ENCODE data around the gene AP5S1. TPM values are rescaled to one million over a fixed set of nuclear protein-coding genes. Genes with fewer than 3 reads are reported as not detected.
"Not testable (repeated sequence)": the region's sequence is repeated elsewhere in the genome, so short reads cannot be mapped to it uniquely, and the experiment has no call there.

Gene AP5S1
- total RNA-seq, 1 experiment from 2014 or later: 24.6 TPM

- Histone ChIP-seq H3K27me3 (no peaks in the 10 kb centered on the region), H3K9me3 (no peaks in the 10 kb centered on the region), H3K36me3 (peaks cover 11% of the 10 kb centered on the region), H3K4me3 (peak within 1 kb of the TSS; percentile 60)
- peak; percentile 78 for DNase-seq
Observed at GRCh38 chr20:3786665-3787323, 33.6 kb upstream of the AP5S1 start, which contains the start of gene CENPB. TSS of gene CENPB (minus strand) at chr20:3786740. CDS start at chr20:3786483, 257 bp downstream.

GRCh38 chr20:3787324-3788014 lies 32.9 kb upstream of the AP5S1 start:
- no peak for DNase-seq
- peak overlapping the region; percentile 38 for H3K4me3 ChIP-seq
- peaks cover 9% of the 10 kb centered on the region for H3K36me3 ChIP-seq
- no peaks in the 10 kb centered on the region for H3K9me3 ChIP-seq
- no peaks in the 10 kb centered on the region for H3K27me3 ChIP-seq

- Histone ChIP-seq H3K27me3 (no peaks in the 10 kb centered on the region), H3K36me3 (peaks cover 9% of the 10 kb centered on the region), H3K9me3 (no peaks in the 10 kb centered on the region), H3K4me3 (no peak overlapping the region)
- DNase-seq: no peak
Observed at GRCh38 chr20:3788685-3789155, 31.6 kb upstream of the AP5S1 start.

- H3K4me3 ChIP-seq, H3K36me3 ChIP-seq, H3K9me3 ChIP-seq, H3K27me3 ChIP-seq, DNase-seq: not testable (repeated sequence)
Observed at GRCh38 chr20:3789201-3789600, 31.1 kb upstream of the AP5S1 start.

- H3K4me3 ChIP-seq, DNase-seq, H3K27me3 ChIP-seq, H3K9me3 ChIP-seq: not testable (repeated sequence)
- peaks cover 13% of the 10 kb centered on the region for H3K36me3 ChIP-seq
Observed at GRCh38 chr20:3794168-3794567, 26.2 kb upstream of the AP5S1 start.

- H3K4me3 ChIP-seq: peak overlapping the region; percentile 70
- no peak for DNase-seq
- no peaks in the 10 kb centered on the region for H3K9me3 ChIP-seq
- H3K36me3 ChIP-seq: peaks cover 15% of the 10 kb centered on the region
- no peaks in the 10 kb centered on the region for H3K27me3 ChIP-seq
Observed at GRCh38 chr20:3794701-3795420, 25.5 kb upstream of the AP5S1 start.

GRCh38 chr20:3795511-3796468 lies 24.6 kb upstream of the AP5S1 start, which contains the start of gene CDC25B:
TSS of gene CDC25B (plus strand) at chr20:3796310. CDS start at chr20:3796532, 222 bp downstream.
- peaks cover 20% of the 10 kb centered on the region for H3K36me3 ChIP-seq
- peak; percentile 93 for DNase-seq
- H3K4me3 ChIP-seq: peak within 1 kb of the TSS; percentile 70
- H3K27me3 ChIP-seq: no peaks in the 10 kb centered on the region
- H3K9me3 ChIP-seq: no peaks in the 10 kb centered on the region

GRCh38 chr20:3796477-3797225 lies 23.7 kb upstream of the AP5S1 start:
- DNase-seq: no peak
- peaks cover 27% of the 10 kb centered on the region for H3K36me3 ChIP-seq
- no peaks in the 10 kb centered on the region for H3K9me3 ChIP-seq
- no peaks in the 10 kb centered on the region for H3K27me3 ChIP-seq
- H3K4me3 ChIP-seq: peak overlapping the region; percentile 70

GRCh38 chr20:3797226-3797545 lies 23.2 kb upstream of the AP5S1 start:
- H3K9me3 ChIP-seq: no peaks in the 10 kb centered on the region
- no peak for DNase-seq
- H3K36me3 ChIP-seq: peaks cover 30% of the 10 kb centered on the region
- no peaks in the 10 kb centered on the region for H3K27me3 ChIP-seq
- peak overlapping the region; percentile 70 for H3K4me3 ChIP-seq

- Histone ChIP-seq H3K9me3 (no peaks in the 10 kb centered on the region), H3K36me3 (peaks cover 32% of the 10 kb centered on the region), H3K4me3 (peak overlapping the region; percentile 70), H3K27me3 (no peaks in the 10 kb centered on the region)
- no peak for DNase-seq
Observed at GRCh38 chr20:3797592-3798372, 22.6 kb upstream of the AP5S1 start.

- peaks cover 34% of the 10 kb centered on the region for H3K36me3 ChIP-seq
Observed at GRCh38 chr20:3798373-3798768, 22.0 kb upstream of the AP5S1 start.

GRCh38 chr20:3798908-3799248 lies 21.5 kb upstream of the AP5S1 start:
- H3K36me3 ChIP-seq: peaks cover 38% of the 10 kb centered on the region
- no peaks in the 10 kb centered on the region for H3K27me3 ChIP-seq
- no peak for DNase-seq
- H3K9me3 ChIP-seq: no peaks in the 10 kb centered on the region
- H3K4me3 ChIP-seq: no peak overlapping the region

More at GRCh38 chr20:3798373-3798768, 22.0 kb upstream of the AP5S1 start:
- Histone ChIP-seq H3K9me3 (no peaks in the 10 kb centered on the region), H3K27me3 (no peaks in the 10 kb centered on the region), H3K4me3 (no peak overlapping the region)
- no peak for DNase-seq

- Histone ChIP-seq H3K9me3 (no peaks in the 10 kb centered on the region), H3K36me3 (peaks cover 45% of the 10 kb centered on the region), H3K4me3 (no peak overlapping the region), H3K27me3 (no peaks in the 10 kb centered on the region)
- no peak for DNase-seq
Observed at GRCh38 chr20:3800256-3800877, 20.0 kb upstream of the AP5S1 start.

- no peaks in the 10 kb centered on the region for H3K9me3 ChIP-seq
- peaks cover 50% of the 10 kb centered on the region for H3K36me3 ChIP-seq
- DNase-seq: no peak
- H3K27me3 ChIP-seq: no peaks in the 10 kb centered on the region
- no peak overlapping the region for H3K4me3 ChIP-seq
Observed at GRCh38 chr20:3800878-3801260, 19.5 kb upstream of the AP5S1 start.

GRCh38 chr20:3801299-3801698 lies 19.0 kb upstream of the AP5S1 start:
- H3K27me3 ChIP-seq: no peaks in the 10 kb centered on the region
- H3K4me3 ChIP-seq: no peak overlapping the region
- H3K36me3 ChIP-seq: peaks cover 54% of the 10 kb centered on the region
- DNase-seq: no peak
- no peaks in the 10 kb centered on the region for H3K9me3 ChIP-seq
